HEK293 (cell line): ENCODE results near the gene CACNB3.
A peak's percentile ranks its signal among the peaks of the same experiment; 100 is the strongest.

Experiments
- BCL6B ChIP-seq: fragments of 450-650 bp; formaldehyde crosslinking; IDR thresholded peaks from 2 replicates; pipeline ENCODE4 v1.5.1; 2017; ENCODE audit warnings: missing biosample characterization, missing genetic modification characterization
- HIC1 ChIP-seq: fragments of 450-650 bp; formaldehyde crosslinking; IDR thresholded peaks from 2 replicates; pipeline ENCODE4 v1.5.1; 2016; ENCODE audit warnings: missing biosample characterization, missing genetic modification characterization
- HOXA7 ChIP-seq: sonication (generic); formaldehyde crosslinking; IDR thresholded peaks from 2 replicates; pipeline ENCODE4 v1.8.1; 2022; ENCODE audit warnings: missing genetic modification reagents, borderline replicate concordance
- KLF16 ChIP-seq: fragments of 450-650 bp; formaldehyde crosslinking; IDR thresholded peaks from 2 replicates; pipeline ENCODE4 v1.5.1; 2017; ENCODE audit warnings: missing biosample characterization, missing genetic modification characterization
- KLF8 ChIP-seq: fragments of 450-650 bp; formaldehyde crosslinking; IDR thresholded peaks from 2 replicates; pipeline ENCODE4 v1.5.1; 2016; ENCODE audit warnings: missing biosample characterization, missing genetic modification characterization
- MYNN ChIP-seq: fragments of 450-650 bp; formaldehyde crosslinking; IDR thresholded peaks from 2 replicates; pipeline ENCODE4 v1.5.1; 2016; ENCODE audit warnings: missing biosample characterization, missing genetic modification characterization, borderline replicate concordance
- PATZ1 ChIP-seq: fragments of 450-650 bp; formaldehyde crosslinking; IDR thresholded peaks from 2 replicates; pipeline ENCODE4 v1.5.1; 2016; ENCODE audit warnings: missing biosample characterization, missing genetic modification characterization
- PRDM6 ChIP-seq: fragments of 450-650 bp; formaldehyde crosslinking; IDR thresholded peaks from 2 replicates; pipeline ENCODE4 v1.5.1; 2017; ENCODE audit warnings: missing biosample characterization, missing genetic modification characterization
- SP7 ChIP-seq: fragments of 450-650 bp; formaldehyde crosslinking; IDR thresholded peaks from 2 replicates; pipeline ENCODE4 v1.5.1; 2016; ENCODE audit warnings: missing biosample characterization, missing genetic modification characterization
- ZBTB1 ChIP-seq: fragments of 450-650 bp; formaldehyde crosslinking; IDR thresholded peaks from 2 replicates; pipeline ENCODE4 v1.5.1; 2016; ENCODE audit warnings: missing biosample characterization, missing genetic modification characterization
- ZBTB20 ChIP-seq: fragments of 450-650 bp; formaldehyde crosslinking; IDR thresholded peaks from 2 replicates; pipeline ENCODE4 v1.5.1; 2016; ENCODE audit warnings: missing biosample characterization, missing genetic modification characterization
- ZBTB8A ChIP-seq: fragments of 450-650 bp; formaldehyde crosslinking; IDR thresholded peaks from 2 replicates; pipeline ENCODE4 v1.5.1; 2016; ENCODE audit warnings: missing biosample characterization, missing genetic modification characterization
- ZNF121 ChIP-seq: fragments of 450-650 bp; formaldehyde crosslinking; IDR thresholded peaks from 2 replicates; pipeline ENCODE4 v1.5.1; 2016; ENCODE audit warnings: missing biosample characterization, missing genetic modification characterization
- ZNF132 ChIP-seq: fragments of 450-650 bp; formaldehyde crosslinking; IDR thresholded peaks from 2 replicates; pipeline ENCODE4 v1.5.1; 2017; ENCODE audit warnings: missing biosample characterization, missing genetic modification characterization, borderline replicate concordance
- ZNF133 ChIP-seq: fragments of 450-650 bp; formaldehyde crosslinking; IDR thresholded peaks from 2 replicates; pipeline ENCODE4 v1.5.1; 2016; ENCODE audit warnings: missing biosample characterization, missing genetic modification characterization
- ZNF146 ChIP-seq: fragments of 450-650 bp; formaldehyde crosslinking; IDR thresholded peaks from 2 replicates; pipeline ENCODE4 v1.5.1; 2016; ENCODE audit warnings: missing biosample characterization, missing genetic modification characterization
- ZNF223 ChIP-seq: fragments of 450-650 bp; formaldehyde crosslinking; IDR thresholded peaks from 2 replicates; pipeline ENCODE4 v1.5.1; 2016; ENCODE audit warnings: missing biosample characterization, missing genetic modification characterization
- ZNF266 ChIP-seq: fragments of 450-650 bp; formaldehyde crosslinking; IDR thresholded peaks from 2 replicates; pipeline ENCODE4 v1.5.1; 2016; ENCODE audit warnings: missing biosample characterization, missing genetic modification characterization, low read depth
- ZNF292 ChIP-seq: fragments of 450-650 bp; formaldehyde crosslinking; IDR thresholded peaks from 2 replicates; pipeline ENCODE4 v1.5.1; 2016; ENCODE audit warnings: low read depth, missing biosample characterization, missing genetic modification characterization, borderline replicate concordance
- ZNF354C ChIP-seq: fragments of 450-650 bp; formaldehyde crosslinking; IDR thresholded peaks from 2 replicates; pipeline ENCODE4 v1.5.1; 2016; ENCODE audit warnings: missing biosample characterization, missing genetic modification characterization, low read depth, borderline replicate concordance
- ZNF391 ChIP-seq: fragments of 450-650 bp; formaldehyde crosslinking; IDR thresholded peaks from 2 replicates; pipeline ENCODE4 v1.5.1; 2016; ENCODE audit warnings: low read depth, missing biosample characterization, missing genetic modification characterization, borderline replicate concordance
- ZNF518A ChIP-seq: fragments of 450-650 bp; formaldehyde crosslinking; conservative IDR thresholded peaks from 2 replicates; pipeline ENCODE4 v1.5.1; 2016; ENCODE audit warnings: low read depth, missing biosample characterization, missing genetic modification characterization
- ZNF561 ChIP-seq: fragments of 450-650 bp; IDR thresholded peaks from 2 replicates; pipeline ENCODE4 v1.5.1; 2018; ENCODE audit warnings: missing biosample characterization, missing genetic modification characterization, borderline replicate concordance
- ZNF600 ChIP-seq: fragments of 450-650 bp; formaldehyde crosslinking; IDR thresholded peaks from 2 replicates; pipeline ENCODE4 v1.5.1; 2016; ENCODE audit warnings: missing biosample characterization, missing genetic modification characterization
- ZNF629 ChIP-seq: fragments of 450-650 bp; formaldehyde crosslinking; IDR thresholded peaks from 2 replicates; pipeline ENCODE4 v1.5.1; 2017; ENCODE audit warnings: missing biosample characterization, missing genetic modification characterization
- ZNF76 ChIP-seq: fragments of 450-650 bp; formaldehyde crosslinking; IDR thresholded peaks from 2 replicates; pipeline ENCODE4; 2016; ENCODE audit warnings: low read depth, missing biosample characterization, missing genetic modification characterization, borderline replicate concordance
- ZSCAN23 ChIP-seq: fragments of 450-650 bp; formaldehyde crosslinking; IDR thresholded peaks from 2 replicates; pipeline ENCODE4 v1.5.1; 2016; ENCODE audit warnings: missing biosample characterization, missing genetic modification characterization

Gene CACNB3

GRCh38 chr12:48851883-48852733 is 33.8 kb downstream of the CACNB3 start, which contains the start of gene DDX23 (continued):
- TF ChIP-seq HIC1 (tag by site-specific recombination) = no peak
- TF ChIP-seq ZNF266 (tag by site-specific recombination) = no peak
- no peak for TF ChIP-seq HOXA7
- peak; percentile 56; the same call in 1 of the 2 replicates for TF ChIP-seq ZNF629 (tag by site-specific recombination)
- peak; percentile 20; the same call in 1 of the 2 replicates for TF ChIP-seq MYNN (tag by site-specific recombination)
- peak; percentile 63 for TF ChIP-seq ZBTB8A (tag by site-specific recombination)
- TF ChIP-seq ZBTB1 (tag by site-specific recombination) = no peak
- TF ChIP-seq SP7 (tag by site-specific recombination) = peak; percentile 44
- TF ChIP-seq ZNF133 (tag by site-specific recombination) = no peak
- TF ChIP-seq ZNF561 (tag by site-specific recombination) = 0 out of 2 replicates have a peak, but pooled peaks have one; percentile 8
- no peak for TF ChIP-seq ZNF121 (tag by site-specific recombination)
- no peak for TF ChIP-seq ZSCAN23 (tag by site-specific recombination)
- TF ChIP-seq KLF8 = peak; percentile 85
- TF ChIP-seq BCL6B (tag by site-specific recombination) = peak; percentile 76
- TF ChIP-seq ZBTB20 (tag by site-specific recombination) = peak; percentile 99
- no peak for TF ChIP-seq ZNF518A (tag by site-specific recombination)
- TF ChIP-seq ZNF600 = no peak
- no peak; the same call in 1 of the 2 replicates for TF ChIP-seq ZNF146 (tag by site-specific recombination)
- TF ChIP-seq ZNF132 (tag by site-specific recombination) = no peak
- TF ChIP-seq ZNF354C (tag by site-specific recombination) = no peak
- TF ChIP-seq PATZ1 (tag by site-specific recombination) = peak; percentile 100
- peak; percentile 100 for TF ChIP-seq ZNF76
- TF ChIP-seq ZNF223 = no peak
- peak; percentile 40; the same call in 1 of the 2 replicates for TF ChIP-seq ZNF391 (tag by site-specific recombination)
- peak; percentile 67; the same call in 1 of the 2 replicates for TF ChIP-seq KLF16 (tag by site-specific recombination)
- no peak for TF ChIP-seq ZNF292 (tag by site-specific recombination)
- no peak for TF ChIP-seq PRDM6 (tag by site-specific recombination)
